ENCODE measurements around the gene RRAGC.

Gene RRAGC

GRCh38 chr1:38898653-38899230, 39.2 kb upstream of the RRAGC start:
- no peak overlapping the region for H2BK12ac ChIP-seq (ENCODE audit: low read length in 2 of 2)
- H3K18ac ChIP-seq (ENCODE audit: low read depth in 1 of 2, low read length in 2 of 2), result no peak overlapping the region
- no peak overlapping the region for H3K4me3 ChIP-seq (ENCODE audit: insufficient read depth in 1 of 2, low read depth in 1 of 2, low read length in 2 of 2)
- no peaks in the 10 kb centered on the region for H3K9me3 ChIP-seq (ENCODE audit: control insufficient read depth, low read length)
- H3K27me3 ChIP-seq (ENCODE audit: control insufficient read depth in 1 of 2, insufficient read depth in 1 of 2, low read length in 2 of 2), result no peaks in the 10 kb centered on the region
- no peak overlapping the region for H3K4me2 ChIP-seq (ENCODE audit: low read length, poor library complexity, severe bottlenecking)
- H2AK5ac ChIP-seq (ENCODE audit: low read length, severe bottlenecking), result no peak overlapping the region
- no peak overlapping the region for H3K9ac ChIP-seq (ENCODE audit: low read length)
- no peak overlapping the region for H2BK120ac ChIP-seq (ENCODE audit: low read depth, low read length)
- no peak overlapping the region for H2BK5ac ChIP-seq (ENCODE audit: low read depth, low read length, poor library complexity, severe bottlenecking)
- H4K91ac ChIP-seq (ENCODE audit: low read length), result no peak overlapping the region
- no peak overlapping the region for H2AFZ ChIP-seq (ENCODE audit: low read depth, low read length)
- H3K4me1 ChIP-seq (ENCODE audit: control insufficient read depth, insufficient read depth, low read depth, low read length), result no peaks in the 10 kb centered on the region
- H2BK15ac ChIP-seq (ENCODE audit: low read depth, poor library complexity, severe bottlenecking), result no peak overlapping the region
- H3K27ac ChIP-seq (ENCODE audit: low read length, poor library complexity, severe bottlenecking), result no peak overlapping the region
- H3K36me3 ChIP-seq (ENCODE audit: control insufficient read depth in 1 of 2, insufficient read depth in 2 of 2, low read depth in 1 of 2, low read length in 2 of 2), result no peaks in the 10 kb centered on the region
- H3K23ac ChIP-seq (ENCODE audit: low read length in 2 of 2), result no peak overlapping the region
- H3K14ac ChIP-seq (ENCODE audit: low read length in 2 of 2), result no peak overlapping the region
- H3K79me1 ChIP-seq (replicated peaks; ENCODE audit: low read length, poor library complexity, severe bottlenecking), result no peaks in the 10 kb centered on the region
- no peak for DNase-seq
- no peak overlapping the region for H4K8ac ChIP-seq (ENCODE audit: low read length)
- H3K4ac ChIP-seq (ENCODE audit: low read depth in 1 of 2, low read length in 2 of 2), result no peak overlapping the region

- Histone ChIP-seq H3K4ac (ENCODE audit: low read depth in 1 of 2, low read length in 2 of 2) (no peak overlapping the region), H2AK5ac (ENCODE audit: low read length, severe bottlenecking) (no peak overlapping the region), H3K4me3 (ENCODE audit: insufficient read depth in 1 of 2, low read depth in 1 of 2, low read length in 2 of 2) (no peak overlapping the region), H3K4me2 (ENCODE audit: low read length, poor library complexity, severe bottlenecking) (no peak overlapping the region), H4K8ac (ENCODE audit: low read length) (no peak overlapping the region), H2BK120ac (ENCODE audit: low read depth, low read length) (no peak overlapping the region), H3K27ac (ENCODE audit: low read length, poor library complexity, severe bottlenecking) (no peak overlapping the region), H3K9me3 (ENCODE audit: control insufficient read depth, low read length) (no peaks in the 10 kb centered on the region), H2BK12ac (ENCODE audit: low read length in 2 of 2) (no peak overlapping the region), H3K27me3 (ENCODE audit: control insufficient read depth in 1 of 2, insufficient read depth in 1 of 2, low read length in 2 of 2) (no peaks in the 10 kb centered on the region), H3K14ac (ENCODE audit: low read length in 2 of 2) (no peak overlapping the region), H2BK15ac (ENCODE audit: low read depth, poor library complexity, severe bottlenecking) (no peak overlapping the region), H3K23ac (ENCODE audit: low read length in 2 of 2) (no peak overlapping the region), H3K79me1 (replicated peaks; ENCODE audit: low read length, poor library complexity, severe bottlenecking) (no peaks in the 10 kb centered on the region), H3K9ac (ENCODE audit: low read length) (no peak overlapping the region), H3K4me1 (ENCODE audit: control insufficient read depth, insufficient read depth, low read depth, low read length) (no peaks in the 10 kb centered on the region), H3K18ac (ENCODE audit: low read depth in 1 of 2, low read length in 2 of 2) (no peak overlapping the region), H2AFZ (ENCODE audit: low read depth, low read length) (no peak overlapping the region), H2BK5ac (ENCODE audit: low read depth, low read length, poor library complexity, severe bottlenecking) (no peak overlapping the region), H3K36me3 (ENCODE audit: control insufficient read depth in 1 of 2, insufficient read depth in 2 of 2, low read depth in 1 of 2, low read length in 2 of 2) (peaks cover 0 to 7% of the 10 kb centered on the region in 2 experiments), H4K91ac (ENCODE audit: low read length) (no peak overlapping the region)
- no peak for DNase-seq
- 100% methylated on average over 2 of the region's 2 CpGs for WGBS
These were observed 36.6 kb upstream of the RRAGC start for GRCh38 chr1:38896169-38896568.

GRCh38 chr1:38892976-38893375, 33.4 kb upstream of the RRAGC start:
- Histone ChIP-seq H2BK15ac (ENCODE audit: low read depth, poor library complexity, severe bottlenecking) (no peak overlapping the region), H3K27me3 (ENCODE audit: control insufficient read depth in 1 of 2, insufficient read depth in 1 of 2, low read length in 2 of 2) (no peaks in the 10 kb centered on the region), H3K23ac (ENCODE audit: low read length in 2 of 2) (no peak overlapping the region), H3K9ac (ENCODE audit: low read length) (no peak overlapping the region), H3K4me1 (ENCODE audit: control insufficient read depth, insufficient read depth, low read depth, low read length) (no peaks in the 10 kb centered on the region), H2BK5ac (ENCODE audit: low read depth, low read length, poor library complexity, severe bottlenecking) (no peak overlapping the region), H3K9me3 (ENCODE audit: control insufficient read depth, low read length) (no peaks in the 10 kb centered on the region), H2AK5ac (ENCODE audit: low read length, severe bottlenecking) (no peak overlapping the region), H3K18ac (ENCODE audit: low read depth in 1 of 2, low read length in 2 of 2) (no peak overlapping the region), H3K4me3 (ENCODE audit: insufficient read depth in 1 of 2, low read depth in 1 of 2, low read length in 2 of 2) (no peak overlapping the region), H4K91ac (ENCODE audit: low read length) (no peak overlapping the region), H3K4me2 (ENCODE audit: low read length, poor library complexity, severe bottlenecking) (no peak overlapping the region), H2AFZ (ENCODE audit: low read depth, low read length) (no peak overlapping the region), H3K79me1 (replicated peaks; ENCODE audit: low read length, poor library complexity, severe bottlenecking) (no peaks in the 10 kb centered on the region), H3K27ac (ENCODE audit: low read length, poor library complexity, severe bottlenecking) (no peak overlapping the region), H3K36me3 (ENCODE audit: control insufficient read depth in 1 of 2, insufficient read depth in 2 of 2, low read depth in 1 of 2, low read length in 2 of 2) (peaks cover 0 to 16% of the 10 kb centered on the region in 2 experiments), H2BK120ac (ENCODE audit: low read depth, low read length) (no peak overlapping the region), H2BK12ac (ENCODE audit: low read length in 2 of 2) (no peak overlapping the region), H3K14ac (ENCODE audit: low read length in 2 of 2) (no peak overlapping the region), H4K8ac (ENCODE audit: low read length) (no peak overlapping the region), H3K4ac (ENCODE audit: low read depth in 1 of 2, low read length in 2 of 2) (no peak overlapping the region)
- no CpG with 5 or more reads among the region's 1 CpG for WGBS
- DNase-seq, result no peak

GRCh38 chr1:38891753-38892152, 32.2 kb upstream of the RRAGC start:
- WGBS, result 85% methylated on average over 1 of the region's 1 CpG
- no peak overlapping the region for H3K4me2 ChIP-seq (ENCODE audit: low read length, poor library complexity, severe bottlenecking)

More at GRCh38 chr1:38891753-38892152, 32.2 kb upstream of the RRAGC start:
- Histone ChIP-seq H3K36me3 (ENCODE audit: control insufficient read depth in 1 of 2, insufficient read depth in 2 of 2, low read depth in 1 of 2, low read length in 2 of 2) (peaks cover 0 to 19% of the 10 kb centered on the region in 2 experiments), H3K9ac (ENCODE audit: low read length) (no peak overlapping the region), H3K18ac (ENCODE audit: low read depth in 1 of 2, low read length in 2 of 2) (no peak overlapping the region), H3K27me3 (ENCODE audit: control insufficient read depth in 1 of 2, insufficient read depth in 1 of 2, low read length in 2 of 2) (no peaks in the 10 kb centered on the region), H3K14ac (ENCODE audit: low read length in 2 of 2) (no peak overlapping the region), H2AFZ (ENCODE audit: low read depth, low read length) (no peak overlapping the region), H3K4ac (ENCODE audit: low read depth in 1 of 2, low read length in 2 of 2) (no peak overlapping the region), H3K27ac (ENCODE audit: low read length, poor library complexity, severe bottlenecking) (no peak overlapping the region), H3K23ac (ENCODE audit: low read length in 2 of 2) (no peak overlapping the region), H3K4me1 (ENCODE audit: control insufficient read depth, insufficient read depth, low read depth, low read length) (no peaks in the 10 kb centered on the region), H4K8ac (ENCODE audit: low read length) (no peak overlapping the region), H2BK120ac (ENCODE audit: low read depth, low read length) (no peak overlapping the region), H2AK5ac (ENCODE audit: low read length, severe bottlenecking) (no peak overlapping the region), H3K9me3 (ENCODE audit: control insufficient read depth, low read length) (no peaks in the 10 kb centered on the region), H3K79me1 (replicated peaks; ENCODE audit: low read length, poor library complexity, severe bottlenecking) (no peaks in the 10 kb centered on the region), H4K91ac (ENCODE audit: low read length) (no peak overlapping the region), H2BK15ac (ENCODE audit: low read depth, poor library complexity, severe bottlenecking) (no peak overlapping the region), H2BK12ac (ENCODE audit: low read length in 2 of 2) (no peak overlapping the region), H2BK5ac (ENCODE audit: low read depth, low read length, poor library complexity, severe bottlenecking) (no peak overlapping the region), H3K4me3 (ENCODE audit: insufficient read depth in 1 of 2, low read depth in 1 of 2, low read length in 2 of 2) (no peak overlapping the region)
- no peak for DNase-seq
